Mesenchymal stem cell (in vitro differentiated cells and primary cell): ENCODE results near the gene UBE2L3.

Experiments used
- DNase-seq: peaks from one replicate; pipeline ENCODE4 v3.0.0-alpha.2; 2013
- H2AFZ ChIP-seq: one replicate; pipeline ENCODE4 v1.6.1; 2013; ENCODE audit warnings: low read depth, mild to moderate bottlenecking, control low read depth, inconsistent platforms, low read length, moderate library complexity
- H2AK5ac ChIP-seq: 2 replicates; pipeline ENCODE4 v1.6.1; 2013; ENCODE audit warnings: low read length, moderate library complexity, mild to moderate bottlenecking, inconsistent platforms; ENCODE audit not compliant: severe bottlenecking
- H2BK120ac ChIP-seq: one replicate; pipeline ENCODE4 v1.6.1; 2013; ENCODE audit warnings: low read depth, mild to moderate bottlenecking, inconsistent platforms, low read length, moderate library complexity
- H2BK12ac ChIP-seq, 2 experiments: one replicate each; pipeline ENCODE4 v1.6.1; 2013; ENCODE audit warnings: inconsistent platforms in 2 of 2, low read length in 2 of 2, mild to moderate bottlenecking in 2 of 2, moderate library complexity in 2 of 2, control low read depth in 1 of 2
- H2BK15ac ChIP-seq: one replicate; pipeline ENCODE4 v1.6.1; 2013; ENCODE audit warnings: mild to moderate bottlenecking, low read depth, inconsistent platforms; ENCODE audit not compliant: poor library complexity, severe bottlenecking
- H2BK5ac ChIP-seq: 2 replicates; pipeline ENCODE4 v1.6.1; 2013; ENCODE audit warnings: low read depth, mild to moderate bottlenecking, low read length, control low read depth, inconsistent platforms; ENCODE audit not compliant: poor library complexity, severe bottlenecking
- H3K14ac ChIP-seq, 2 experiments: one replicate each; pipeline ENCODE4 v1.6.1; 2013; ENCODE audit warnings: inconsistent platforms in 2 of 2, low read length in 2 of 2, control low read depth in 1 of 2, mild to moderate bottlenecking in 1 of 2, moderate library complexity in 1 of 2
- H3K18ac ChIP-seq, 2 experiments: one replicate each; pipeline ENCODE4 v1.6.1; 2013; ENCODE audit warnings: inconsistent platforms in 2 of 2, low read length in 2 of 2, control low read depth in 1 of 2, low read depth in 1 of 2, mild to moderate bottlenecking in 1 of 2
- H3K23ac ChIP-seq, 2 experiments: one replicate each; pipeline ENCODE4 v1.6.1; 2013; ENCODE audit warnings: inconsistent platforms in 2 of 2, low read length in 2 of 2, mild to moderate bottlenecking in 2 of 2, moderate library complexity in 2 of 2, control low read depth in 1 of 2
- H3K27ac ChIP-seq: 2 replicates; pipeline ENCODE4 v1.5.1; 2013; ENCODE audit warnings: mild to moderate bottlenecking, moderate library complexity, low read length, control low read depth, inconsistent platforms; ENCODE audit not compliant: poor library complexity, severe bottlenecking
- H3K27me3 ChIP-seq, 2 experiments: 2 replicates each; pipeline versions ENCODE4 v1.6.1 to v1.7.0; 2013; ENCODE audit warnings: low read length in 2 of 2, mild to moderate bottlenecking in 2 of 2, moderate library complexity in 2 of 2, control low read depth in 1 of 2, inconsistent platforms in 1 of 2; ENCODE audit not compliant: control insufficient read depth in 1 of 2, insufficient read depth in 1 of 2
- H3K36me3 ChIP-seq, 2 experiments: 2 replicates each; pipeline versions ENCODE4 v1.6.1 to v1.7.0; 2013; ENCODE audit warnings: low read length in 2 of 2, control low read depth in 1 of 2, inconsistent platforms in 1 of 2, low read depth in 1 of 2, mild to moderate bottlenecking in 1 of 2; ENCODE audit not compliant: insufficient read depth in 2 of 2, control insufficient read depth in 1 of 2
- H3K4ac ChIP-seq, 2 experiments: one replicate each; pipeline ENCODE4 v1.6.1; 2013; ENCODE audit warnings: inconsistent platforms in 2 of 2, low read length in 2 of 2, mild to moderate bottlenecking in 2 of 2, moderate library complexity in 2 of 2, control low read depth in 1 of 2, low read depth in 1 of 2
- H3K4me1 ChIP-seq: 2 replicates; pipeline ENCODE4 v1.6.1; 2013; ENCODE audit warnings: low read depth, low read length, control low read depth; ENCODE audit not compliant: control insufficient read depth, insufficient read depth
- H3K4me2 ChIP-seq: 2 replicates; pipeline ENCODE4 v1.6.1; 2013; ENCODE audit warnings: low read length, mild to moderate bottlenecking, inconsistent platforms; ENCODE audit not compliant: poor library complexity, severe bottlenecking
- H3K4me3 ChIP-seq, 2 experiments: 2 replicates each; pipeline versions ENCODE4 v1.5.1 to v1.7.0; 2013; ENCODE audit warnings: low read length in 2 of 2, mild to moderate bottlenecking in 2 of 2, control low read depth in 1 of 2, low read depth in 1 of 2; ENCODE audit not compliant: insufficient read depth in 1 of 2
- H3K79me1 ChIP-seq: replicated peaks from 2 replicates; pipeline ENCODE4 v1.6.1; 2013; ENCODE audit warnings: mild to moderate bottlenecking, control low read depth, low read length, inconsistent platforms; ENCODE audit not compliant: poor library complexity, severe bottlenecking
- H3K9ac ChIP-seq: 2 replicates; pipeline ENCODE4 v1.7.0; 2013; ENCODE audit warnings: mild to moderate bottlenecking, low read length, moderate library complexity
- H3K9me3 ChIP-seq: 2 replicates; pipeline ENCODE4 v1.7.0; 2013; ENCODE audit warnings: mild to moderate bottlenecking, low read length; ENCODE audit not compliant: control insufficient read depth
- H4K8ac ChIP-seq: one replicate; pipeline ENCODE4 v1.6.1; 2013; ENCODE audit warnings: inconsistent platforms, mild to moderate bottlenecking, low read length, moderate library complexity
- H4K91ac ChIP-seq: one replicate; pipeline ENCODE4 v1.6.1; 2013; ENCODE audit warnings: mild to moderate bottlenecking, low read length, inconsistent platforms
- WGBS: methylation state at CpG from one replicate; pipeline ENCODE4 v1.1.7; 2013; ENCODE audit warnings: mixed read lengths; 5-methylcytosine and 5-hydroxymethylcytosine counted together

The UBE2L3 gene

DNA sequence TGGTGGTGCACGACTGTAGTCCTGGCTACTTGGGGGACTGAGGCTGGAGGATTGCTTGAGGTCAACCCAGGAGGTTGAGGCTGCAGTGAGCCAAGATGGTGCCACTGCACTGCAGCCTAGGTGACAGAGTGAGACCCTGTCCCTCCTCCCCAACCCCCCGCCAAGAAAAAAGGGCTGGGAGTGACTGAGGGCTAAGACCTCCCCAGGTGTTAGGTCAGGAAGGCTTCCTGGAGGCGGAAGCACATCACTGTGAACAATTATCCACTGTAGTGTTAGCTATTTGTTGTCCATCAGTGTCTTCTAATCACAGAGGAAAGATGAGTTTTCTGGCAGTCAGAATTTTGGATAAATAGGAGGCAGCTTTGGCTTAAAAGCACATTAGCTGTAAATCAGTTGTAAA, 53.5 kb downstream of the UBE2L3 start:
- no peaks in the 10 kb centered on the region for H3K9me3 ChIP-seq
- H3K23ac ChIP-seq, result no peak overlapping the region
- WGBS, result 93% methylated on average over 2 of the region's 3 CpGs
- H2BK15ac ChIP-seq, result no peak overlapping the region
- H3K18ac ChIP-seq, result no peak overlapping the region
- H3K36me3 ChIP-seq, result peaks cover 39 to 56% of the 10 kb centered on the region in 2 experiments
- H2BK5ac ChIP-seq, result no peak overlapping the region
- no peak overlapping the region for H3K14ac ChIP-seq
- H3K4me2 ChIP-seq, result no peak overlapping the region
- H3K27ac ChIP-seq, result no peak overlapping the region
- no peak overlapping the region for H3K4ac ChIP-seq
- no peak overlapping the region for H3K9ac ChIP-seq
- no peak overlapping the region for H4K91ac ChIP-seq
- no peak overlapping the region for H4K8ac ChIP-seq
- no peak overlapping the region for H2BK12ac ChIP-seq
- no peak overlapping the region for H3K4me3 ChIP-seq
- H2AK5ac ChIP-seq, result no peak overlapping the region
- no peak overlapping the region for H2AFZ ChIP-seq
- no peaks in the 10 kb centered on the region for H3K27me3 ChIP-seq
- DNase-seq, result no peak
- peaks cover 20% of the 10 kb centered on the region for H3K4me1 ChIP-seq
- H3K79me1 ChIP-seq, result peaks cover 27% of the 10 kb centered on the region
- no peak overlapping the region for H2BK120ac ChIP-seq

DNA sequence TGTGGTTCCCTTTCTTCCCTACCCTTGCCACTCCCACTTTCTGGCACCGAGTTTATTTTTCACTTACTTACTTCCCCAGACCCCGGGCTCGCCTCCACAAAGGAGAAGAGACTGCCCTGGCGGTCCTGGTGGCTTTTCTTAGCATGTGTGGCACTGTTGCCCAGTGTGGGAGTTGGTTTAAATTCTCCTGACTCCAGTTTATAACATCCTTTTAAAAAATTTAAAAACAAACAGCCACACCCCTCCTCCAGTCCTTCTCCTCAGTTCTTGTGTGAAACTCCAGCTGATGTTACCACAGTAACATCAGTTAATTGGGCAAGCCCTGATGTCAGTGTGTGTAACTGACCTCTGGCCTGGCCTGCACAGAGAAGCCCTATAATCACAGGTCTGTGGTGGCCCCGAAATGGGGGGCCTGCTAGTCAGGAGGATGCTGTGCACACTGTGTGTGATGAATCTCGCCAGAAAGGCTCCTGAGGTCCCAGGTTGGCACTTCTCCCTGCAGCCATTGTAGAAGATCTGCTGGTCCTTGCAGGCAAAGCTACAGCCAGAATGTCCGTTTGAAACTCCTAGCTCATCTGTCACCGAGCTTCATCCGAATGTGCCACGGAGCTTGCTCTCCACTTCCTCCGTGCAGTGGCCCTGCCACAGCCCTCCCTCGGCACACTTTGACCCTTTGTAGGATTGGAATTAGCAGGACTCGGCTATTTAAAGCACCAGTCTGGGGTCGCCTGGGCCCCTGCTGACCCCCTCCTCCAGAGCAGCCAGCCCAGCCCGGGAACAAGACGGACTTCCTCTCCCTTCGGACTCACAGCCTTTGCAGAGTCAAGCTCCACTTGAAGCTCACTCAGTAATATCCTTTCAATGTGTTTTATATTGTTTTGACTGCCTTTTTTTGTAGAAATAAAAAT, 54.8 kb downstream of the UBE2L3 start:
- Histone ChIP-seq H3K79me1 (peaks cover 34% of the 10 kb centered on the region), H2BK120ac (no peak overlapping the region), H3K4me2 (no peak overlapping the region), H2AFZ (no peak overlapping the region), H3K4ac (no peak overlapping the region), H3K4me3 (no peak overlapping the region), H3K36me3 (peaks cover 38 to 67% of the 10 kb centered on the region in 2 experiments), H2BK5ac (no peak overlapping the region), H3K4me1 (peaks cover 27% of the 10 kb centered on the region), H2AK5ac (no peak overlapping the region), H3K9ac (peak overlapping the region; percentile 6), H3K27me3 (no peaks in the 10 kb centered on the region), H2BK15ac (no peak overlapping the region), H4K91ac (no peak overlapping the region), H3K18ac (peak overlapping the region in 1 of 2 experiments; percentile 6), H4K8ac (peak overlapping the region; percentile 12), H3K27ac (no peak overlapping the region), H3K14ac (no peak overlapping the region), H2BK12ac (no peak overlapping the region), H3K23ac (no peak overlapping the region), H3K9me3 (no peaks in the 10 kb centered on the region)
- DNase-seq, result peak; percentile 38
- 55% methylated on average over 11 of the region's 17 CpGs for WGBS

DNA sequence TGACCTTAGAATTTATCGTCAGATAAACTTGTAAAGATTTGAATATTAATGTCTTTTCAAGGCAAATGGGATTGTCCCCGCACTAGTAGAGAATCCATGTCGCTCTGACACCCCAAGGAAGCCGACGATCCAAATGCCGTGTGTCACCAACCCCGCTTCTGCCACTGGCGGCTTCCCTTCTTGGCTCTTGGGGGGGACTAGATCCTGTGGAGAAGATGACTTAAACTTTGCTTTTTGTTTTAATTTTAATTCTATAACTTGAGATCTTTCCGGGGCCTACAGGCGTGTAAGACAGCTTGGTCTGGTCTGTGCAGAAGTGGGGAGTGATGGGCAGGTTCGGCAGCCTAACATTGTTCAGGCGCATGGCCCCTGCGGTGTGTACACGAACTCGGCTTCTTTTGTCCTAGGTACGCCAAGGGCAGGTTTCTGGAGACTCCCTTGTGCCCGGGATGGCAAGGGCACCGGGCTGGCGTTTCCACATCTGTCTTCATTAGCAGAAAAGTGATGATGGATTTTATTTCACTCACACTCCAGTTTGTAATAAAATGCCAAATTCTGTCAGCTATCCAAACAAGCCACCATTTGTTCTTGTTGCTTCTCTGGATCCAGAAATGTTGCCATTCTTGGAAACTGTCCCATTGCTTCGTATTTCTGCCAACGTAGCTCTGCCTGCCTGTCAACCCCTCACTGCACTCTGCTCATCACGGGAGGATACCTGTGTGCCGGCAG, 55.6 kb downstream of the UBE2L3 start:
- no peak overlapping the region for H3K23ac ChIP-seq
- peaks cover 37% of the 10 kb centered on the region for H3K79me1 ChIP-seq
- H4K8ac ChIP-seq, result no peak overlapping the region
- no peaks in the 10 kb centered on the region for H3K27me3 ChIP-seq
- H3K18ac ChIP-seq, result no peak overlapping the region
- peaks cover 38 to 72% of the 10 kb centered on the region in 2 experiments for H3K36me3 ChIP-seq
- peaks cover 28% of the 10 kb centered on the region for H3K4me1 ChIP-seq
- H2AFZ ChIP-seq, result no peak overlapping the region
- no peak overlapping the region for H2BK120ac ChIP-seq
- DNase-seq, result no peak
- H2BK12ac ChIP-seq, result no peak overlapping the region
- no peak overlapping the region for H2AK5ac ChIP-seq
- H3K4me3 ChIP-seq, result no peak overlapping the region
- no peak overlapping the region for H4K91ac ChIP-seq
- no peak overlapping the region for H3K27ac ChIP-seq
- H2BK15ac ChIP-seq, result no peak overlapping the region
- no peak overlapping the region for H3K9ac ChIP-seq
- H3K14ac ChIP-seq, result no peak overlapping the region
- no peak overlapping the region for H2BK5ac ChIP-seq
- no peaks in the 10 kb centered on the region for H3K9me3 ChIP-seq
- H3K4ac ChIP-seq, result no peak overlapping the region
- WGBS, result 95% methylated on average over 23 of the region's 23 CpGs
- H3K4me2 ChIP-seq, result no peak overlapping the region

DNA sequence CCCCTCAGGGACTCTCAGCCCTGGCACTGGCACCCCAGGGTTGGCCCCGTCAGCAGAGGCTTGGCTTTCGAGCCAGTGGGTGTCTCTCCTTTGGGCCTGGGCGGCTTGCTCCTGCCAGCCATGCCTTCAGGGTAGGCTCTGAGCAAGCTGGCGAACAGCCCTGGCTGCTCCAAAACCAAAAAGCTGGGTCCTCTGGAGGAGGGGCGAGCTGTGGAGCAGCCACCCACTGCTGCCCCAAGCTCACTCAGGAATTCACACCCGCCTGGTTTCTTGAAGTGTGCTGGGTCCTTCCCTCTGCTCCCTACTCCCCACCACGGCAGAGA, 56.1 kb downstream of the UBE2L3 start:
- no peak overlapping the region for H3K4me2 ChIP-seq
- H3K27ac ChIP-seq, result no peak overlapping the region
- H2BK15ac ChIP-seq, result no peak overlapping the region
- H3K14ac ChIP-seq, result no peak overlapping the region
- H3K9me3 ChIP-seq, result no peaks in the 10 kb centered on the region
- no peaks in the 10 kb centered on the region for H3K27me3 ChIP-seq
- H2BK120ac ChIP-seq, result no peak overlapping the region
- no peak overlapping the region for H3K9ac ChIP-seq
- no peak overlapping the region for H4K8ac ChIP-seq
- no peak overlapping the region for H2BK5ac ChIP-seq
- H2AK5ac ChIP-seq, result no peak overlapping the region
- H4K91ac ChIP-seq, result no peak overlapping the region
- H3K79me1 ChIP-seq, result peaks cover 41% of the 10 kb centered on the region
- WGBS, result over 99% methylated on average over 6 of the region's 7 CpGs
- no peak for DNase-seq
- peaks cover 37 to 76% of the 10 kb centered on the region in 2 experiments for H3K36me3 ChIP-seq
- H2AFZ ChIP-seq, result no peak overlapping the region
- H3K18ac ChIP-seq, result no peak overlapping the region
- H3K4me1 ChIP-seq, result peaks cover 32% of the 10 kb centered on the region
- no peak overlapping the region for H2BK12ac ChIP-seq
- no peak overlapping the region for H3K4me3 ChIP-seq
- no peak overlapping the region for H3K23ac ChIP-seq
- H3K4ac ChIP-seq, result no peak overlapping the region
